ENCODE results near the gene LOX. TPM values are rescaled to one million over a fixed set of nuclear protein-coding genes. Genes with fewer than 3 reads are reported as not detected.
"Not testable (repeated sequence)": the region's sequence is repeated elsewhere in the genome, so short reads cannot be mapped to it uniquely, and the experiment has no call there.

LOX gene
- total RNA-seq, 2 experiments from 2014 or later, result not detected

GRCh38 chr5:122111460-122111859 is 33.4 kb upstream of the LOX start:
- Mint-ChIP-seq H3K9me3 (ENCODE audit: low read depth) (no peaks in the 10 kb centered on the region), H3K4me3 (no peak overlapping the region), H3K4me1 (no peaks in the 10 kb centered on the region), H3K36me3 (no peaks in the 10 kb centered on the region), H3K27me3 (peaks cover 2% of the 10 kb centered on the region), H3K27ac (no peak overlapping the region)
- no peak for ATAC-seq
- no peak for DNase-seq
- CTCF ChIA-PET, result interaction anchor here (1.5 kb wide), 1 partner anchor 10 kb away, joined by 5 read pairs; no protein-coding TSS in a partner anchor

- no peaks in the 10 kb centered on the region for H3K36me3 Mint-ChIP-seq
- peaks cover 2% of the 10 kb centered on the region for H3K27me3 Mint-ChIP-seq
- H3K9me3 Mint-ChIP-seq (ENCODE audit: low read depth), result no peaks in the 10 kb centered on the region
- H3K4me1 Mint-ChIP-seq, result no peaks in the 10 kb centered on the region
- no peak overlapping the region for H3K27ac Mint-ChIP-seq
- ATAC-seq (no peak), DNase-seq (no peak)
- H3K4me3 Mint-ChIP-seq, result no peak overlapping the region
- CTCF ChIA-PET, result interaction anchor here (1.5 kb wide), 1 partner anchor 9 kb away, joined by 5 read pairs; no protein-coding TSS in a partner anchor
Observed at GRCh38 chr5:122110987-122111386, 32.9 kb upstream of the LOX start.

DNA sequence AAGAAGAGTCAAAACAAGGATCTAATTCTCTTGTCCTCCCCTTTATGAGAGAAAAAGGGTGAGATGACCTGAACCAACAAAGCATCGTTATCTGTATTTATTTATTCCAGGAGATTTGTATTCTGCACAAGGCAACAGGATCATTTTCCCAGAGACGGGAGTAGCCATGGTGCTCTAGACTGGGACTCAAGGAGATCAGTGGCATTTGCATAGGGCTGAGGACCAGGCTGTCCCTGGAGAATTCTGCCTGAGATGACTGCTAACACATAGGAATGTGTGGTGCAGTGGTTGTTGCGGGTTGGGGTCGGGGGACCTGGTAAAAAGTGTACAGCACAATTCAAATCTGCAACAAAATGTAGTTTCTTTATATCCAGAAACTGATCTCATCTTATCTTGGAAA is 29.0 kb upstream of the LOX start:
- H3K4me3 Mint-ChIP-seq, result no peak overlapping the region
- H3K36me3 Mint-ChIP-seq, result no peaks in the 10 kb centered on the region
- DNase-seq, result no peak
- ATAC-seq, result no peak
- no peaks in the 10 kb centered on the region for H3K9me3 Mint-ChIP-seq (ENCODE audit: low read depth)
- CTCF ChIA-PET, result no interaction called here
- peaks cover 1% of the 10 kb centered on the region for H3K27me3 Mint-ChIP-seq
- no peak overlapping the region for H3K27ac Mint-ChIP-seq
- H3K4me1 Mint-ChIP-seq, result no peaks in the 10 kb centered on the region

DNA sequence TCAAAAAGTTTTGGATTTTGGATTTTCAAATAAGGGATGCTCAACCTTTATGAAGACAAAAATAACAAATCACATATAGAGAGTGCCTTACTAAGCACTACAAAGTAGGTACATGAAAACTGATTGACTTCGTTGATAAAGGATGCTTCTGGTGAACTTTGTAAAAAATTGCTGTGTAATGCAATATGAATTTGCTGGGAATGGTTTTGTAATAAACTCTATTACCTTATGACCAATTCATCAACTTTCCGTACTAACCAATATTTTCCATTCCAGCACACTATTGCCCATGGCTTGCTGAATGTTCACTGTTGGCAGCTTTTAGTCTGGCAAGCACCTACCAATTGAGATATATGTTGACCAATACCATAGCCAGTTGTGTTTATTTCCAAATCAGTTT is 27.9 kb upstream of the LOX start:
- no peaks in the 10 kb centered on the region for H3K36me3 Mint-ChIP-seq
- CTCF ChIA-PET, result no interaction called here
- DNase-seq (no peak), ATAC-seq (no peak)
- no peaks in the 10 kb centered on the region for H3K9me3 Mint-ChIP-seq (ENCODE audit: low read depth)
- H3K27me3 Mint-ChIP-seq, result no peaks in the 10 kb centered on the region
- no peak overlapping the region for H3K4me3 Mint-ChIP-seq
- no peaks in the 10 kb centered on the region for H3K4me1 Mint-ChIP-seq
- no peak overlapping the region for H3K27ac Mint-ChIP-seq

GRCh38 chr5:122102825-122103224 is 24.8 kb upstream of the LOX start:
- no peak for DNase-seq
- no peaks in the 10 kb centered on the region for H3K27me3 Mint-ChIP-seq
- ATAC-seq, result no peak
- no peaks in the 10 kb centered on the region for H3K9me3 Mint-ChIP-seq (ENCODE audit: low read depth)
- no peaks in the 10 kb centered on the region for H3K4me1 Mint-ChIP-seq
- H3K27ac Mint-ChIP-seq, result no peak overlapping the region
- no peaks in the 10 kb centered on the region for H3K36me3 Mint-ChIP-seq
- CTCF ChIA-PET, result interaction anchor here (0.7 kb wide), 1 partner anchor 1156 kb away, joined by 3 read pairs; no protein-coding TSS in a partner anchor
- H3K4me3 Mint-ChIP-seq, result no peak overlapping the region

- Mint-ChIP-seq H3K27me3 (no peaks in the 10 kb centered on the region), H3K4me3 (no peak overlapping the region), H3K27ac (no peak overlapping the region), H3K36me3 (no peaks in the 10 kb centered on the region), H3K4me1 (no peaks in the 10 kb centered on the region), H3K9me3 (ENCODE audit: low read depth) (no peaks in the 10 kb centered on the region)
- ATAC-seq (no peak), DNase-seq (no peak)
- CTCF ChIA-PET, result interaction anchor here (1.0 kb wide), 1 partner anchor 9 kb away, joined by 5 read pairs; no protein-coding TSS in a partner anchor
Observed at GRCh38 chr5:122101636-122102285, 23.7 kb upstream of the LOX start.

- ATAC-seq, result no peak
- H3K27me3 Mint-ChIP-seq, result no peaks in the 10 kb centered on the region
- CTCF ChIA-PET, result no interaction called here
- no peaks in the 10 kb centered on the region for H3K9me3 Mint-ChIP-seq (ENCODE audit: low read depth)
- no peak overlapping the region for H3K27ac Mint-ChIP-seq
- H3K4me3 Mint-ChIP-seq, result no peak overlapping the region
- DNase-seq, result no peak
- no peaks in the 10 kb centered on the region for H3K4me1 Mint-ChIP-seq
- H3K36me3 Mint-ChIP-seq, result no peaks in the 10 kb centered on the region
Observed at GRCh38 chr5:122099060-122099790, 21.2 kb upstream of the LOX start.

DNA sequence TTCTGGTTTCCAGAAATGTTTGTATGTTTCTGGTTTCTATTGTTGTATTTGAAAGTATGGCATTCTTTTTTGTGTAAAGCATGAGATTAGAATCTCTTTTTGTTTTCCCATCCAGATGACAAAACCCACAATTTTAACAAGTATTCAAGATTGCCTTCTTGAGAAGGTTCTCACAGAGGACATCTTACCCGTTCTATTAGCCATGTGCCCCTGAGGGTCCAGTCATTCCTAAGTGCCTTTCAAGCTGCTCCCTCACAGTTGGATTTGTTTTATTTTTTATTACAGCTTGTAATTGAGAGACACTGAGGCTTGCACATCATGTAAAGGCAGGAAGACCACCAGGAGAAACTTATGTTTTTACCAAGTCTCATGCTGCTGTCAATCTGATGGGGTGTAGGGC is 19.3 kb upstream of the LOX start:
- no peak for DNase-seq
- CTCF ChIA-PET, result no interaction called here
- no peaks in the 10 kb centered on the region for H3K4me1 Mint-ChIP-seq
- H3K9me3 Mint-ChIP-seq (ENCODE audit: low read depth), result no peaks in the 10 kb centered on the region
- H3K4me3 Mint-ChIP-seq, result no peak overlapping the region
- H3K27ac Mint-ChIP-seq, result no peak overlapping the region
- H3K27me3 Mint-ChIP-seq, result no peaks in the 10 kb centered on the region
- ATAC-seq, result no peak
- H3K36me3 Mint-ChIP-seq, result no peaks in the 10 kb centered on the region

- CTCF ChIA-PET, result no interaction called here
- H3K4me1 Mint-ChIP-seq, result no peaks in the 10 kb centered on the region
Observed at GRCh38 chr5:122095158-122095557, 17.1 kb upstream of the LOX start.

DNA sequence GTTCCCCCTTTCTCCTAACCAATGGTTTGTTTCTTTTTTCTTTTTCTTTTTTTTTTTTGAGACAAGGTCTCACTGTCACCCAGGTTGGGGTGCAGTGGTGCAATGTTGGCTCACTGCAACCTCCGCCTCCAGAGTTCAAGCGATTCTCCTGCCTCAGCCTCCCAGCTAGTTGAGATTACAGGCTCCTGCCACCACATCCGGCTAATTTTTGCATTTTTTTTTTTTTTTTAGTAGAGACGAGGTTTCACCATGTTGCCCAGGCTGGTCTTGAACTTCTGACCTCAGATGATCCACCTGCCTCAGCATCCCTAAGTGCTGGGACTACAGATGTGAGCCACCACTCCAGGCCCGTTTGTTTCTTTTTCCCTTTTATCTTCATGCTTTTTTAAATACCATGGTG is 16.2 kb upstream of the LOX start:
- H3K4me1 Mint-ChIP-seq; H3K4me3 Mint-ChIP-seq; CTCF ChIA-PET; H3K27ac Mint-ChIP-seq; ATAC-seq; DNase-seq; H3K27me3 Mint-ChIP-seq; H3K9me3 Mint-ChIP-seq (ENCODE audit: low read depth); H3K36me3 Mint-ChIP-seq: not testable (repeated sequence)

More at GRCh38 chr5:122095158-122095557, 17.1 kb upstream of the LOX start:
- Mint-ChIP-seq H3K4me3 (no peak overlapping the region), H3K27ac (no peak overlapping the region), H3K27me3 (no peaks in the 10 kb centered on the region), H3K9me3 (ENCODE audit: low read depth) (no peaks in the 10 kb centered on the region), H3K36me3 (no peaks in the 10 kb centered on the region)
- DNase-seq (no peak), ATAC-seq (no peak)

DNA sequence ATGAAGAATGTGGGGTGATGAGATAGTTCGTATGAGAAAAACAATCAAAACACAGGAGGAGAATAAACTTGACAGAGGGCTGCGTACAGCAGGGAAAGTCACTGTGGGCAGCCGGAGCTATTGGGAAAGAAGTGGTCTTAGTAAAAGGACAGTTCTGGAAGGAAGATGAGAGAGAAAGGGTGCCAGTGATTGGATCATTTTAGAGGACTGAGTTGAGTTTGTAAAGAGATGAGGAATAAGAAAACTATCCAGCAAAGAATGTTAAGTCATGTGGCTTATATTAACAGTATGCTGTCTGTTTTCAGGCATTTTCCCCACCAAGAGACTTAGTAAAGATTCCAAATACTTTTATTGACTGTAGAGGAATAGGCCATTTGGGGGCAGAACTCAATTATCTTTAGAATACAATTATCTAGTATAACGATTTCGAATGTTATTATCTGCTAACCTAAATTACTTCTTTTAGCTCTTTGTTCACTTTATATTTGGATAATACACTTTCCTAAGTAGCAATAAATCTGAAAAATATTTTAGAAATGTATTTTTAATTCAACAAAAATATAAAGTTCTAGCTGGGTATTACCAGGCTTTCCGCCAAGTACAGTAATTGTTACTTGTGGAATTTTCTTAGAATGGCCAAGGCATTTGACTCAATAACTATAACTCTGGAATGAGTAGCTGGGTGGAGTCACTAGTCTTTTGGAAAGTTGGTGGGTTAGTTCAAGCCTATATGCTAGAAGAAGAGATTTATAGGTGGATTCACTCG is 15.5 kb upstream of the LOX start:
- no peak for DNase-seq
- H3K27me3 Mint-ChIP-seq, result peaks cover 2% of the 10 kb centered on the region
- H3K9me3 Mint-ChIP-seq (ENCODE audit: low read depth), result no peaks in the 10 kb centered on the region
- ATAC-seq, result no peak
- H3K27ac Mint-ChIP-seq, result no peak overlapping the region
- H3K4me3 Mint-ChIP-seq, result no peak overlapping the region
- H3K36me3 Mint-ChIP-seq, result no peaks in the 10 kb centered on the region
- peaks cover 2% of the 10 kb centered on the region for H3K4me1 Mint-ChIP-seq
- CTCF ChIA-PET, result no interaction called here

- Mint-ChIP-seq H3K27ac (no peak overlapping the region), H3K9me3 (ENCODE audit: low read depth) (no peaks in the 10 kb centered on the region), H3K27me3 (peaks cover 5% of the 10 kb centered on the region), H3K36me3 (no peaks in the 10 kb centered on the region), H3K4me3 (no peak overlapping the region), H3K4me1 (peaks cover 2% of the 10 kb centered on the region)
- CTCF ChIA-PET, result no interaction called here
- no peak for ATAC-seq
- DNase-seq, result no peak
Observed at GRCh38 chr5:122091936-122092600, 14.0 kb upstream of the LOX start.

Data from activated CD8-positive, alpha-beta memory T cell treated with anti-CD3 and anti-CD28 coated beads, Interleukin-2, amount 10 ng/mL, durations not matched to agents 7 days and 5 days (primary cell).